ENCODE measurements around the gene RASL12. TPM values are rescaled to one million over a fixed set of nuclear protein-coding genes. Genes with fewer than 3 reads are reported as not detected.
A peak's percentile ranks its signal among the peaks of the same experiment; 100 is the strongest.

Gene RASL12
- total RNA-seq, 6 donors from 2014 or later, result 12.8 to 49.9 (median 24.9) TPM

DNA sequence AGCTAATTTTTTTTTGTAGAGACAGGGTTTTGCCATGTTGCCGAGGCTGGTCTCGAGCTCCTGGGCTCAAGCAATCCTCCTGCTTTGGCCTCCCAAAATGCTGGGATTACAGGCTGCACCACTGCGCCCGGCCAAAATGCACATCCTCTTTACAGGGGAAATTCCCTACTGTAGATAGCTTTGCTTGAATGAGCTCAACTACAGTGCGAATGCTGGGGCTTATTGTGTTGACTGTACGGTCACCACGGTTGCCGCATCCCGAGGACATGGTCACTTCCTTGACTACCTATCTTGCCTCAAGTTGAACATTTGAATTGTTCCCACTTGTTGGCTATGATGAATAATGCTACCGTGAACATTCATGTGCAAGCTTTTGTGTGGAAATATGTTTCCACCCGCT, 33.1 kb downstream of the RASL12 start:
- Histone ChIP-seq H3K27ac (no peak overlapping the region), H3K27me3 (no peaks in the 10 kb centered on the region), H3K4me3 (no peak overlapping the region), H3K9me3 (no peaks in the 10 kb centered on the region), H3K4me1 (peaks cover 0 to 10% (median 9%) of the 10 kb centered on the region in 4 donors), H3K36me3 (no peaks in the 10 kb centered on the region)
- TF ChIP-seq POLR2A (IDR thresholded peaks at IDR 0.05) (no peak), EP300 (IDR thresholded peaks at IDR 0.05) (no peak), POLR2AphosphoS5 (IDR thresholded peaks at IDR 0.05) (no peak)
- TF ChIP-seq, protein P1, sequence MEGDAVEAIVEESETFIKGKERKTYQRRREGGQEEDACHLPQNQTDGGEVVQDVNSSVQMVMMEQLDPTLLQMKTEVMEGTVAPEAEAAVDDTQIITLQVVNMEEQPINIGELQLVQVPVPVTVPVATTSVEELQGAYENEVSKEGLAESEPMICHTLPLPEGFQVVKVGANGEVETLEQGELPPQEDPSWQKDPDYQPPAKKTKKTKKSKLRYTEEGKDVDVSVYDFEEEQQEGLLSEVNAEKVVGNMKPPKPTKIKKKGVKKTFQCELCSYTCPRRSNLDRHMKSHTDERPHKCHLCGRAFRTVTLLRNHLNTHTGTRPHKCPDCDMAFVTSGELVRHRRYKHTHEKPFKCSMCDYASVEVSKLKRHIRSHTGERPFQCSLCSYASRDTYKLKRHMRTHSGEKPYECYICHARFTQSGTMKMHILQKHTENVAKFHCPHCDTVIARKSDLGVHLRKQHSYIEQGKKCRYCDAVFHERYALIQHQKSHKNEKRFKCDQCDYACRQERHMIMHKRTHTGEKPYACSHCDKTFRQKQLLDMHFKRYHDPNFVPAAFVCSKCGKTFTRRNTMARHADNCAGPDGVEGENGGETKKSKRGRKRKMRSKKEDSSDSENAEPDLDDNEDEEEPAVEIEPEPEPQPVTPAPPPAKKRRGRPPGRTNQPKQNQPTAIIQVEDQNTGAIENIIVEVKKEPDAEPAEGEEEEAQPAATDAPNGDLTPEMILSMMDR (IDR thresholded peaks at IDR 0.05), result no peak
- 92% methylated on average over 11 of the region's 11 CpGs for WGBS, 2 donors
- no peak for ATAC-seq (ENCODE audit: low FRiP score in 2 of 2)
- DNase-seq, result no peak

DNA sequence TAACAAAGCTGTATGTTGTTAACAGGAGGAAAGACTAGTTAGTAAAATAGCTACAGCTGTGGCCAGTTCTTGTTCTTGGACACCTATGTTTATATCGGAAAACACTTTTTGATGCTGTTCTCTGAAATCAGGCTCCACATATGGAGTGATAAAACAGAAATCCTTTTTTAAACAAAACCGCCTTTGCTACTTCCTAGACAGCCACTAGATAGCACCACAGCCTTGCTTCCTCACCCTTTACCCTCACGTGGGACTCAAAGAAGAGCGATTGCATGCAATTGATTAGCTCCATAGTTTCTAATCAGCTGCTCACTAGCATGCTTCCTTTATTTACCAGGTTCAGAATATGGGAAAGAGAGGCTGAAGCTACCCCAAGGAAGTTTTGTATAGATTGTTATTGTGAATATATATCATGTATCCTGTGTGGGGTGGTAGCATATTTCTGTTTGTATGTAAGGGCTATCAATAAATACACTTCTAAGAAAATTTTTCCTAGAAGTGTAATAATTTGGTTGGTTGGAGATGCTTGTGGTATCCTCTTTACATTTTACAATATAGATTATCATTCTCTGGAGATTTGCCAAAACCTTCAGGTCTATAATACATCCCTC, 34.0 kb downstream of the RASL12 start:
- peak; percentile 53 to 68 for ATAC-seq (ENCODE audit: low FRiP score in 2 of 2)

DNA sequence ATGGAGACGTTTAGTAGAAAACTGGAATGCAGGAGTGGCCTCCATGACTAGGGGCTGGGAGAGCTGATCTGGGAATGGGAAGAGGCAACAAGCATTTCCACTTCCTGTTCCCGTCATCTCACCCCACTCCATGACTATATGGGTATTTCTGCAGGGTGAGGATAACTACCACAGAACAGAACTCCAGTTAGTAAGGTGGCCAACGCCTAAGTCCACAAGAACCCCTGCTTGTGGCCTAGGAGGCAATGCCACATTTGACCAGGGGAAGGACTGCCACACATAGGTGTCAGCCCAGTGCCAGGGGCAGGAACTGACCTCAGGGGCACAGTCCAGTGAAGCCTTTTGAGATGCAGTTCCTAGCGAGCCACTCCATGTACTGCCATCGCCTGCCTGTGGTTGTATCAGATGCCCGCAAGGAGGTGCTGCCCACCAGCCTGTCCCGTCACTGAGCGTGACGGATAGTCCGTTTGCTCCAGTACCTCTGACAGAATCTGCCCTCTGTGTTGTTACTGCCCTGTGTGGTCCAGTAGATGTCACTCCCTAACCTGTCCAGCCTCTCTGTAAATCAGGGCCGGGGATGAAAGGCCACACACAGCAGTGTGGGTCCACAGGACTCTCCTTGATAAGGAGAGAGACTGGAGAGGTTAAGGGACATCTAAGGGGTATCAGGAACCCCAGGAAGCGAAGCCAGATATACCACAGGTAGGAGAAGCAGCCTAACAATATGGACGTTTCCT, 34.8 kb downstream of the RASL12 start:
- Histone ChIP-seq H3K4me1 (peaks cover 10 to 19% (median 17%) of the 10 kb centered on the region in 4 donors), H3K9me3 (no peaks in the 10 kb centered on the region), H3K27me3 (no peaks in the 10 kb centered on the region), H3K27ac (no peak overlapping the region), H3K36me3 (no peaks in the 10 kb centered on the region), H3K4me3 (no peak overlapping the region)
- no peak for TF ChIP-seq POLR2A (IDR thresholded peaks at IDR 0.05)
- TF ChIP-seq, protein P1 (IDR thresholded peaks at IDR 0.05), result peak; percentile 56 to 89 (median 65)
- TF ChIP-seq POLR2AphosphoS5 (IDR thresholded peaks at IDR 0.05), result no peak
- TF ChIP-seq EP300 (IDR thresholded peaks at IDR 0.05), result no peak
- peak in 1 of 2 donors; percentile 82 for DNase-seq
- ATAC-seq (ENCODE audit: low FRiP score in 2 of 2), result peak; percentile 63 to 90
- 30% methylated on average over 9 to 13 of the region's 13 CpGs for WGBS, 2 donors

More for the DNA sequence above, 34.0 kb downstream of the RASL12 start:
- H3K4me3 ChIP-seq, result no peak overlapping the region
- H3K9me3 ChIP-seq, result no peaks in the 10 kb centered on the region
- H3K27ac ChIP-seq, result no peak overlapping the region
- DNase-seq, result no peak
- TF ChIP-seq, protein P1 (IDR thresholded peaks at IDR 0.05), result peak in 3 of 6 experiments; percentile 24 to 40 (median 26)
- no peak for TF ChIP-seq POLR2AphosphoS5 (IDR thresholded peaks at IDR 0.05)
- H3K36me3 ChIP-seq, result no peaks in the 10 kb centered on the region
- WGBS, 2 donors, result 11 to 14% methylated on average over 4 of the region's 4 CpGs
- H3K27me3 ChIP-seq, result no peaks in the 10 kb centered on the region
- peaks cover 2 to 11% (median 10%) of the 10 kb centered on the region in 4 donors for H3K4me1 ChIP-seq

DNA sequence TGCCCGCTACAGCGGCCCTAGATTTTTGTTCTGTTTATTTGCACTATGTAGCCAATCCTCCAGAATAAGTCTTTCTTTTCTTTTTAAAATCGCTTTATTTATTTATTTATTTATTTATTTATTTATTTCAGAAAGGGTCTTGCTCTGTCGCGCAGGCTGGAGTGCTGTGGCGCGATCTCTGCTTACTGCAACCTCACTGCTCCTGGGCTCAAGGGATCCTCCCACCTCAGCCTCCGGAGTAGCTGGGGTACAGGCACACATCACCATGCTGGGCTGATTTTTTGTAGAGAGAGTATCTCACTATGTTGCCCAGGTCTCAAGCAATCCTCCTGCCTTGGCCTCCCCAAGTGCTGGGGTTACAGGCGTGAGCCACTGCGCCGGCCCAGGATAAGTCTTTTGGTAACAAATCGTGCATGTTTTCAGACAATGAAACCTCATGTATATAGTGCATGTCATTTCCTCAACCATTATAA, 38.0 kb downstream of the RASL12 start:
- no peak for DNase-seq
- Histone ChIP-seq H3K9me3 (no peaks in the 10 kb centered on the region), H3K4me3 (peak overlapping the region in 3 of 4 donors; percentile 64 to 92 (median 86)), H3K27me3 (no peaks in the 10 kb centered on the region), H3K4me1 (peaks cover 17 to 27% (median 22%) of the 10 kb centered on the region in 4 donors), H3K27ac (peak overlapping the region in 2 of 4 donors; percentile 73 to 84), H3K36me3 (peaks cover 0 to 18% (median 7%) of the 10 kb centered on the region in 4 donors)
- no peak for ATAC-seq (ENCODE audit: low FRiP score in 2 of 2)
- WGBS, 2 donors, result 56 to 59% methylated on average over 12 of the region's 12 CpGs
- TF ChIP-seq, protein P1 (IDR thresholded peaks at IDR 0.05), result no peak
- TF ChIP-seq POLR2AphosphoS5 (IDR thresholded peaks at IDR 0.05) (no peak), POLR2A (IDR thresholded peaks at IDR 0.05) (no peak), EP300 (IDR thresholded peaks at IDR 0.05) (no peak)
